Neural crest cell (in vitro differentiated cells): ENCODE measurements around the gene SERGEF. TPM values are rescaled to one million over a fixed set of nuclear protein-coding genes. Genes with fewer than 3 reads are reported as not detected.
A peak's percentile ranks its signal among the peaks of the same experiment; 100 is the strongest.

ENCODE experiments used
- DNase-seq: peaks from one replicate; pipeline ENCODE4 v3.0.0; 2021; ENCODE audit warnings: low read depth, mixed read lengths, low spot score
- H3K27ac Mint-ChIP-seq: one replicate; pipeline ENCODE4 v1.8.0; 2021; ENCODE audit warnings: mild to moderate bottlenecking, mixed read lengths; ENCODE audit not compliant: unreplicated experiment
- H3K27me3 Mint-ChIP-seq: 2 replicates; pipeline ENCODE4 v1.8.0; 2021; ENCODE audit warnings: low read depth, mild to moderate bottlenecking, mixed read lengths
- H3K36me3 Mint-ChIP-seq: 2 replicates; pipeline ENCODE4 v1.8.0; 2021; ENCODE audit warnings: low read depth, mild to moderate bottlenecking, mixed read lengths
- H3K4me1 Mint-ChIP-seq: 2 replicates; pipeline ENCODE4 v1.8.0; 2021; ENCODE audit warnings: mixed read lengths
- H3K4me3 Mint-ChIP-seq: one replicate; pipeline ENCODE4 v1.8.0; 2021; ENCODE audit warnings: mild to moderate bottlenecking, mixed read lengths
- H3K9me3 Mint-ChIP-seq: 2 replicates; pipeline ENCODE4 v1.8.0; 2021; ENCODE audit warnings: mixed read lengths
- CTCF ChIP-seq: fragments of 200-600 bp; sonication (generic); conservative IDR thresholded peaks from 2 replicates; pipeline ENCODE4 v1.5.0; 2021; ENCODE audit warnings: antibody characterized with exemption, mild to moderate bottlenecking
- total RNA-seq: library from RNA; stranded (reverse); gene quantifications from 2 replicates; pipeline ENCODE4 v1.2.1, GENCODE V29; 2021

Gene SERGEF
- total RNA-seq, 1 donor from 2014 or later = 29.6 TPM

GRCh38 chr11:17738151-17738973 lies 274.5 kb downstream of the SERGEF start:
- no peak for DNase-seq
- H3K4me3 Mint-ChIP-seq = peak overlapping the region; percentile 35

More at GRCh38 chr11:17738151-17738973, 274.5 kb downstream of the SERGEF start:
- peaks cover 7% of the 10 kb centered on the region for H3K27me3 Mint-ChIP-seq
- peaks cover 34% of the 10 kb centered on the region for H3K4me1 Mint-ChIP-seq
- no peak for TF ChIP-seq CTCF
- no peak overlapping the region for H3K27ac Mint-ChIP-seq
- H3K9me3 Mint-ChIP-seq = no peaks in the 10 kb centered on the region
- no peaks in the 10 kb centered on the region for H3K36me3 Mint-ChIP-seq

Other genes with a start within 250 kb of the SERGEF start
- 0.66 and 0.82 TPM in 2 replicates for gene TPH1, start 33.2 kb upstream of the SERGEF start, total RNA-seq
- 50.2 and 56.4 TPM in 2 replicates for gene SAAL1, start 93.0 kb upstream of the SERGEF start, total RNA-seq
- 0.14 TPM in 1 of 2 replicates, not detected in the other for gene MRGPRX3, start 119.5 kb upstream of the SERGEF start, total RNA-seq
- gene MRGPRX4, start 159.8 kb upstream of the SERGEF start, total RNA-seq = not detected in 2 replicates
- not detected in 2 replicates for gene SAA4, start 223.8 kb upstream of the SERGEF start, total RNA-seq
- not detected in 2 replicates for gene SAA2, start 235.6 kb upstream of the SERGEF start, total RNA-seq